ENCODE measurements around the gene F2RL3. TPM values are rescaled to one million over a fixed set of nuclear protein-coding genes. Genes with fewer than 3 reads are reported as not detected.
"Not testable (repeated sequence)": the region's sequence is repeated elsewhere in the genome, so short reads cannot be mapped to it uniquely, and the experiment has no call there.

F2RL3 gene
- total RNA-seq, 1 experiment from 2014 or later: 0.47 TPM

DNA sequence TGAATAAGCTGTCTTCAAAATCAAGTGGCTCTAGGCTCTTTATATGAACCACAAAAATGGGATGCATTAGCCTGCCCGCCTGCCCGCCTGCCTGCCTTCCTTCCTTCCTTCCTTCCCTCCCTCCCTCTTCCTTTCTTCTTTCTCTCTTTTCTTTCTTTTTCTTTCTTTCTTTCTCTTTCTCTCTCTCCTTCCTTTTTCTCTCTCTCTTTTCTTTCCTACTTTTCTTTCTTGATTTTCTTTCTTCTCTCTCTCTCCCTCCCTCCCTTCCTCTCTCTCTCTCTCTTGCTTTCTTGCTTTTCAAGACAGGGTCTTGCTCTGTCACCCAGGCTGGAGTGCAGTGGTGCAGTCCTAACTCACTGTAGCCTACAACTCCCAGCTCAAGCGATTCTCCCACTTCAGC is 26.9 kb downstream of the F2RL3 start:
- H3K4me1 ChIP-seq: no peaks in the 10 kb centered on the region
- no peaks in the 10 kb centered on the region for H3K36me3 ChIP-seq
- H3K9me3 ChIP-seq (replicated peaks): peaks cover 2% of the 10 kb centered on the region; the same call in 1 of the 2 replicates
- H3K27me3 ChIP-seq: peaks cover 7% of the 10 kb centered on the region; the same call in 1 of the 2 replicates
- no peak overlapping the region for H3K27ac ChIP-seq
- no peak overlapping the region for H3K4me3 ChIP-seq
- no peak for DNase-seq

DNA sequence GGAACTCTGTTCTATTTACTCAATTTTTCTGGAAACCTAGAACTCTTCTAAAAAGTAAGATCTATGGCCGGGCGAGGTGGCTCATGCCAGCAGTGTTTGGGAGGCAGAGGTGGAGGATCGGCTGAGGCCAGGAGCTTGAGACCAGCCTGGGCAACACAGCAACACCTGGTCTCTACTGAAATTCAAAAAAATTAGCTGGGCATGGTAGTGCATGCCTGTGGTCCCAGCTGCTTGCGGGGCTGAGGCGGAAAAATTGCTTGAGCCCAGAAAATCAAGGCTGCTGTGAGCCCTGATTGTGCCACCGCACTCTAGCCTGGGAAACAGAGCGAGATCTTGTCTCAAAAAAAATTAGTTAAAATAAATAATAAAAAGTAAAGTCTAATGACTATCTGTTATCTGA is 28.6 kb downstream of the F2RL3 start:
- H3K9me3 ChIP-seq (replicated peaks): peaks cover 2% of the 10 kb centered on the region; the same call in 1 of the 2 replicates
- peaks cover 12% of the 10 kb centered on the region; the same call in 1 of the 2 replicates for H3K27me3 ChIP-seq
- no peaks in the 10 kb centered on the region for H3K4me1 ChIP-seq
- no peak for DNase-seq
- no peak overlapping the region for H3K27ac ChIP-seq
- H3K4me3 ChIP-seq: no peak overlapping the region
- no peaks in the 10 kb centered on the region for H3K36me3 ChIP-seq

- H3K36me3 ChIP-seq: no peaks in the 10 kb centered on the region
- peaks cover 2% of the 10 kb centered on the region; the same call in 1 of the 2 replicates for H3K9me3 ChIP-seq (replicated peaks)
- no peak overlapping the region for H3K4me3 ChIP-seq
- no peaks in the 10 kb centered on the region for H3K4me1 ChIP-seq
- no peak for DNase-seq
- H3K27ac ChIP-seq: no peak overlapping the region
- H3K27me3 ChIP-seq: peaks cover 12% of the 10 kb centered on the region; the same call in 1 of the 2 replicates
Observed at GRCh38 chr19:16919496-16919895, 30.7 kb downstream of the F2RL3 start.

- peaks cover 9% of the 10 kb centered on the region; the same call in 1 of the 2 replicates for H3K27me3 ChIP-seq
- H3K4me3 ChIP-seq: no peak overlapping the region
- H3K9me3 ChIP-seq (replicated peaks): peaks cover 5% of the 10 kb centered on the region; the same call in 1 of the 2 replicates
- no peaks in the 10 kb centered on the region for H3K4me1 ChIP-seq
- H3K27ac ChIP-seq: no peak overlapping the region
- H3K36me3 ChIP-seq: no peaks in the 10 kb centered on the region
- peak; percentile 65 to 66 for DNase-seq
Observed at GRCh38 chr19:16920816-16921529, 32.2 kb downstream of the F2RL3 start.

DNA sequence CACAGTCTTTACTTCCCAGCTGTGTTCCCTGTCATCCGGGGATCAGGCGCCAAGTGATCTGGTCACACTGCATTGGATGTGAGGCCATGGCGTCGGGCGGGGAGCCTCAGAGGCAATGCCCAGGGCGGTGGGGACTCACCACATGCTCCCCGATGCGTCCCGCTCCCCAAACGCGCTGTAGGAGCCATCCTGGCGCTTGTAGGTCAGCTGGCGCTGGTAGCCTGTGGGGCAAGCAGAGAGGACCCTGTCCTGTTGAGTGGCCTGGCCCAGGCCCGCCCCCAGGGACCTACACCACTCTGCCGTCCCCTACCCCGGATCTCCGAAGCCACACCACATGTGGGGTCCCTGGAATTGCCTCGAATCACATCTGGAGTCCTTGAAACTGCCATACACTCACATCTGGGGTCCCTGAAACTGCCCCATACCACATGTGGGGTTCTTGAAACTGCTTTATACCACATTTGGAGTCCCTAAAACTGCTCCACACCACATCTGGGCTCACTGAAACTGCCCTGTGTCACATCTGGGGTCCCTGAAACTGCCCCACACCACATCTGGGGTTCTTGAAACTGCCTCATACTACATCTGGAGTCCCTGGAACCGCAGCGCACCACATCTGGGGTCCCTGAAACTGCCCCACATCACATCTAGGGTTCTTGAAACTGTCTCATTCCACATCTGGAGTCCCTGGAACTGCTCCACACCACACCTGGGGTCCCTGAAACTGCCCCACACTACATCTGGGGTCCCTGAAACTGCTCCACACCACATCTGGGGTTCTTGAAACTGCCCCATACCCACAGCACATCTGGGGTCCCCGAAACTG is 33.2 kb downstream of the F2RL3 start:
- DNase-seq: no peak
- Histone ChIP-seq H3K27me3 (peaks cover 6% of the 10 kb centered on the region; the same call in 1 of the 2 replicates), H3K4me3 (no peak overlapping the region), H3K36me3 (no peaks in the 10 kb centered on the region), H3K27ac (no peak overlapping the region), H3K9me3 (replicated peaks) (peaks cover 5% of the 10 kb centered on the region; the same call in 1 of the 2 replicates), H3K4me1 (no peaks in the 10 kb centered on the region)

DNA sequence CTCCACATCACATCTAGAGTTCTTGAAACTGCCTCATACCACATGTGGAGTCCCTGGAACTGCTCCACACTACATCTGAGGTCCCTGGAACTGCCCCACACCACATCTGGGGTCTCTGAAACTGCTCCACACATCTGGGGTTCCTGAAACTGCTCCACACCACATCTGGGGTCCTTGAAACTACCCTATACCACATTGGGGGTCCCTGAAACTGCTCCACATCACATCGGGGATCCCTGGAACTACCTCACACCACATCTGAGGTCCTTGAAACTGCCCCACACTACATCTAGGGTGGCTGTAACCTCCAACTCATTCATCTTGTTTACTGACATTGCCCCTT is 33.8 kb downstream of the F2RL3 start:
- H3K4me1 ChIP-seq: no peaks in the 10 kb centered on the region
- no peak for DNase-seq
- no peaks in the 10 kb centered on the region for H3K36me3 ChIP-seq
- no peak overlapping the region for H3K27ac ChIP-seq
- 0 out of 2 replicates have a peak, but pooled peaks cover 5% of the 10 kb centered on the region for H3K27me3 ChIP-seq
- H3K9me3 ChIP-seq (replicated peaks): peaks cover 5% of the 10 kb centered on the region; the same call in 1 of the 2 replicates
- no peak overlapping the region for H3K4me3 ChIP-seq

DNA sequence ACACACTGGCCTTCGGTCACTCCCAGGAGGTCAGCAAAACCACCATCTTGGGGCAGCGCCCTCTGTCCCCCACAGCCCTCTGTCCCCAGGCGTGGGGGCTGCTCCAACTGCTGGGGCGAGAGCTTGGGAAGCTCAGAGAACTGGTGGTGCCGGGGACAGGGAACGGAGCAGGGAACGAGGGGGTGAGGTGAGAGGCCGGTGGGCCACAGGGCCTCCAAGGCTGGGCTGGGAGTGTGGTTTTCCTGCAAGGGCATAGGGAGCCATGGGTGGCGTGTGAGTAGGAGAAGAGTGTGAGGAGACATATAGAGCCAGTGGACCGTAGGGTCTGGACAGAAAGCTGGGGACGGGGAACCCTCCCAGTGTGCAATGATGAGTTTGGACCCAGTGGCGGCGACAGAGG is 34.1 kb downstream of the F2RL3 start:
- Histone ChIP-seq H3K4me1 (no peaks in the 10 kb centered on the region), H3K27ac (no peak overlapping the region), H3K27me3 (0 out of 2 replicates have a peak, but pooled peaks cover 5% of the 10 kb centered on the region), H3K4me3 (no peak overlapping the region), H3K9me3 (replicated peaks) (peaks cover 5% of the 10 kb centered on the region; the same call in 1 of the 2 replicates), H3K36me3 (no peaks in the 10 kb centered on the region)
- no peak for DNase-seq

DNA sequence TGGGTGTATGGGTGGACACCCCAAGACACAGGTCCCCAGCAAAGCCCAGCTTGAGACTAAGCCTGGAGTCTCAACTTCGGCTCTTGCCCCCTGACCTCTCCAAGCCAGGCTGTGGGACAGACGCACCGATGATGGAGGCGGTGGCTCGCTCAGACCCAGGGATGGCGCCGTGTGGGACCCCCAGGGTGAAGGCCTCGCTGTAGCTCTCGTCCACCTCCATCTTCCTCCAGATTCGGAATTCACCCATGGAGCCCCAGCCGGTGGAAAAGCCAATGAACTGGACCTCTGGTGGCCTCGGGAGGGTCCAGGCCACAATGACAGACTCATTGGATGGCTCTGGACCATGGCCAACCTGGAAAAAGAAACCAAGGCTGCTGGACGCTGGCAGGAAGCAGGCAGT is 39.1 kb downstream of the F2RL3 start:
- no peak overlapping the region for H3K4me3 ChIP-seq
- DNase-seq: no peak
- no peaks in the 10 kb centered on the region for H3K4me1 ChIP-seq
- H3K27ac ChIP-seq: no peak overlapping the region
- no peaks in the 10 kb centered on the region for H3K36me3 ChIP-seq
- H3K27me3 ChIP-seq: peaks cover 3% of the 10 kb centered on the region; the same call in 1 of the 2 replicates
- H3K9me3 ChIP-seq (replicated peaks): 0 out of 2 replicates have a peak, but pooled peaks cover 3% of the 10 kb centered on the region

DNA sequence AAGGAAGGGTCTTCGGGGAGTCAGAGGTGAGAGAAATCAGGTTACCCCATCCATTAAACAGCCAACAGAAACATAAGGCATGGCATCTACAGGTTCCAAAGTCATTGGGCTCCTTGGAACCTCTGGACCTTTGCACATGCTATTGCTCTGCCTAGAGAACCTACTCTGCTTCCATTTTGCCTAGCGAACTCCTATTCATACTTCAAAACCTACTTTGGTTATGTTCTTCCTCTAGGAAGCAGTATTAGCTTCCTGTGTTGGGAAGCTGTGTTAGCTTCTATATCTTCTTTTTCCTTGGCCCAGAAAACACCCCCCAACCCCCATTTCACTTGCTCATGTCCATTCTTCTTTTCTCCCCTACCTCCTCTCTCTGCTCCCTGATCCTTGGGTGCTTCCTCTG is 39.6 kb downstream of the F2RL3 start:
- 0 out of 2 replicates have a peak, but pooled peaks cover 3% of the 10 kb centered on the region for H3K9me3 ChIP-seq (replicated peaks)
- H3K36me3 ChIP-seq: no peaks in the 10 kb centered on the region
- DNase-seq: no peak
- H3K27me3 ChIP-seq: peaks cover 3% of the 10 kb centered on the region; the same call in 1 of the 2 replicates
- H3K4me3 ChIP-seq: no peak overlapping the region
- H3K4me1 ChIP-seq: no peaks in the 10 kb centered on the region
- H3K27ac ChIP-seq: no peak overlapping the region

GRCh38 chr19:16928916-16929315 is 40.1 kb downstream of the F2RL3 start:
- Histone ChIP-seq H3K27ac (no peak overlapping the region), H3K4me1 (no peaks in the 10 kb centered on the region), H3K27me3 (peaks cover 3% of the 10 kb centered on the region; the same call in 1 of the 2 replicates), H3K9me3 (replicated peaks) (peaks cover 5% of the 10 kb centered on the region), H3K4me3 (no peak overlapping the region), H3K36me3 (no peaks in the 10 kb centered on the region)
- no peak for DNase-seq

GRCh38 chr19:16930753-16931152 is 42.0 kb downstream of the F2RL3 start:
- no peak overlapping the region for H3K27ac ChIP-seq
- H3K4me1 ChIP-seq: no peaks in the 10 kb centered on the region
- peaks cover 8% of the 10 kb centered on the region for H3K9me3 ChIP-seq (replicated peaks)
- peaks cover 3% of the 10 kb centered on the region; the same call in 1 of the 2 replicates for H3K27me3 ChIP-seq
- H3K36me3 ChIP-seq: no peaks in the 10 kb centered on the region
- DNase-seq: no peak
- H3K4me3 ChIP-seq: no peak overlapping the region

DNA sequence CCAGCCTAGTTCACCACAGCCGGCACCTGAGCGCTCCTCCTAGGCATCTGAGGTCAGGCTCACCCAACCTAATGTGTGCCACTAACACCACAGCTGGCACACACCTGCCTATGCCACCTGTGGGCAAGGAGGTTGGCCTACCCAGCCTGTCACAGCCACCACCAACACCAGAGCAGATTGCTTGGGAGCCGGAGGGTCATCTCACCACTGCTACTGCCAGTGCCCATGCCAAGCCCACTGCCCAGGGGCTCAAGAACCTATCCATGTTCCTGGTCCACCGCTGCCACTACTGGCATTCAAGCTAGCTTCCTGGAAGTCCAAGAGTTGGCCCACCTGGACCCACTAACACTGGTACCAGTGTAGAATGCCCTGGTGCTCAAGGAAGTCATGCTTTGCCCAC is 42.5 kb downstream of the F2RL3 start:
- Histone ChIP-seq H3K9me3 (replicated peaks) (peaks cover 8% of the 10 kb centered on the region), H3K27ac (no peak overlapping the region), H3K27me3 (peaks cover 3% of the 10 kb centered on the region; the same call in 1 of the 2 replicates), H3K4me1 (no peaks in the 10 kb centered on the region), H3K36me3 (no peaks in the 10 kb centered on the region), H3K4me3 (no peak overlapping the region)
- no peak for DNase-seq

DNA sequence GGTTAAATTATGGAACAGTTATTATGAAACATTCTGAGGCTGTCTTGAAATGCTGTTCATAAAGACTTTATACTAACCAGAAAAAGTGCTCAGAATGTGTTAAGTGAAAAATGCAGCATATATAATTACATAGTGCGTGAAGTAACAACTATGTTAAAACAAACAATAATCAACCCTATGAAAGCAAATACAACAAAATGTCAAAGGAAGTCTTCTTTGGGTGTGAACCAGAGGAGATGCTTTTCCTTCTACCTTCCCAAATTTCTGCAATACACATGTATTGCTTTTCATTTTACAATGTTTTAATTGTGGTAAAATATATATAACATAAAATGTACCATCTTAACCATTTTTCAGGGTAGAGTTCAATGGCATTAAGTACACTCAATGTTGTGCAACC is 45.7 kb downstream of the F2RL3 start:
- peaks cover 3% of the 10 kb centered on the region; the same call in 1 of the 2 replicates for H3K27me3 ChIP-seq
- H3K4me3 ChIP-seq: no peak overlapping the region
- H3K4me1 ChIP-seq: no peaks in the 10 kb centered on the region
- peaks cover 8% of the 10 kb centered on the region for H3K9me3 ChIP-seq (replicated peaks)
- H3K27ac ChIP-seq: no peak overlapping the region
- DNase-seq: no peak
- H3K36me3 ChIP-seq: no peaks in the 10 kb centered on the region

GRCh38 chr19:16936901-16937300 is 48.1 kb downstream of the F2RL3 start:
- peaks cover 8% of the 10 kb centered on the region for H3K9me3 ChIP-seq (replicated peaks)
- H3K4me3 ChIP-seq: no peak overlapping the region
- H3K36me3 ChIP-seq: no peaks in the 10 kb centered on the region
- peaks cover 2% of the 10 kb centered on the region; the same call in 1 of the 2 replicates for H3K27me3 ChIP-seq
- H3K4me1 ChIP-seq: no peaks in the 10 kb centered on the region
- no peak overlapping the region for H3K27ac ChIP-seq
- DNase-seq: no peak

- not testable (repeated sequence) for DNase-seq; H3K9me3 ChIP-seq (replicated peaks); H3K27me3 ChIP-seq; H3K4me3 ChIP-seq; H3K4me1 ChIP-seq; H3K27ac ChIP-seq; H3K36me3 ChIP-seq
Observed at GRCh38 chr19:16937796-16938195, 49.0 kb downstream of the F2RL3 start.

All from SJCRH30 (cell line).